ENCODE data around the gene SEC11A. TPM values are rescaled to one million over a fixed set of nuclear protein-coding genes. Genes with fewer than 3 reads are reported as not detected.
"Not testable (repeated sequence)": the region's sequence is repeated elsewhere in the genome, so short reads cannot be mapped to it uniquely, and the experiment has no call there.

The SEC11A gene
- total RNA-seq, 1 experiment from 2014 or later, result 243 TPM

DNA sequence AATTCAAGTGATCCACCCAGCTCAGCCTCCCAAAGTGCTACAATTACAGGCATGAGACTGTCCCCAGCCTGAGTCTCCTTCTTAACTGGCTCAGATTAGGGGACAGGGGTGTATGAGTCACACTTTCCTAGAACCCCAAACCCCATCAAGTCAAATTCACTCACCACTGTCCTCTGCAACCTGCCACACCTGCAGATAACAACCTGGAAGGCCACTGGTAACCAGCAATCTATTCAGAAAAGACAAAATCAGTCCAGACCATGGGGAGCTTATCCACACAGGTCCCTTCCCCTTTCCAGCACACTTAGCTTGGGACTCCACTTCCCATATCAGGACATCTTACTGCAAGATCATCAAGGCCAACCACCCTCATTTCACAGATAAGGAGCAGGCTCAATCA is 68.2 kb downstream of the SEC11A start:
- Mint-ChIP-seq H3K9me3 (ENCODE audit: low read depth, unreplicated experiment) (no peaks in the 10 kb centered on the region), H3K27me3 (ENCODE audit: unreplicated experiment) (no peaks in the 10 kb centered on the region), H3K4me1 (ENCODE audit: low read depth, unreplicated experiment) (peaks cover 16% of the 10 kb centered on the region), H3K36me3 (ENCODE audit: insufficient read depth, unreplicated experiment) (peaks cover 89% of the 10 kb centered on the region), H3K27ac (ENCODE audit: unreplicated experiment) (no peak overlapping the region), H3K4me3 (ENCODE audit: low read depth, unreplicated experiment) (no peak overlapping the region)
- no peak for DNase-seq
- CTCF ChIA-PET, result no interaction called here
- no TSS peak for BruUV-seq (replicated peaks)
- intact Hi-C loops (cut with micrococcal nuclease; ENCODE audit: unreplicated experiment), result no loop called here
- TF ChIP-seq, protein P1, sequence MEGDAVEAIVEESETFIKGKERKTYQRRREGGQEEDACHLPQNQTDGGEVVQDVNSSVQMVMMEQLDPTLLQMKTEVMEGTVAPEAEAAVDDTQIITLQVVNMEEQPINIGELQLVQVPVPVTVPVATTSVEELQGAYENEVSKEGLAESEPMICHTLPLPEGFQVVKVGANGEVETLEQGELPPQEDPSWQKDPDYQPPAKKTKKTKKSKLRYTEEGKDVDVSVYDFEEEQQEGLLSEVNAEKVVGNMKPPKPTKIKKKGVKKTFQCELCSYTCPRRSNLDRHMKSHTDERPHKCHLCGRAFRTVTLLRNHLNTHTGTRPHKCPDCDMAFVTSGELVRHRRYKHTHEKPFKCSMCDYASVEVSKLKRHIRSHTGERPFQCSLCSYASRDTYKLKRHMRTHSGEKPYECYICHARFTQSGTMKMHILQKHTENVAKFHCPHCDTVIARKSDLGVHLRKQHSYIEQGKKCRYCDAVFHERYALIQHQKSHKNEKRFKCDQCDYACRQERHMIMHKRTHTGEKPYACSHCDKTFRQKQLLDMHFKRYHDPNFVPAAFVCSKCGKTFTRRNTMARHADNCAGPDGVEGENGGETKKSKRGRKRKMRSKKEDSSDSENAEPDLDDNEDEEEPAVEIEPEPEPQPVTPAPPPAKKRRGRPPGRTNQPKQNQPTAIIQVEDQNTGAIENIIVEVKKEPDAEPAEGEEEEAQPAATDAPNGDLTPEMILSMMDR (IDR thresholded peaks at IDR 0.05; ENCODE audit: unreplicated experiment), result no peak

DNA sequence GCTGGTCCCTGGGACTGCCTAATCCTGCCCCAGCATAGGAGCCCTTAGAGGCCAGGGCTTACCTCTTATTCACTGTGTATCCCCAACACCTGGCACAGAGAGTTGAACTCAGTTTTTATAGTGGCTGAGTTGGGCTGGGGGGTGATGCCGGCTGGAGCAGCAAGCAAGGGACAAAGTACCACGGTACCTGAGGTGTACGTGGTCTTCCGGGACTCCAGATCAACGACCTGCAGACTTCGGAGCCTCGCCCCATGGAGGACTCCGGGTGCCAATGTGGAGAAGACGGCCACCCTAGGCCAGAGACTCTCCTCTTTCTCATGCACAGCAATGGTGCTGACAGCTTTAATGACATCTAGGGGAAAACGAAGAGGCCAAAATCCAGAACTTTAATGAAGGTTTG is 69.9 kb downstream of the SEC11A start:
- TF ChIP-seq, protein P1 (IDR thresholded peaks at IDR 0.05; ENCODE audit: unreplicated experiment), result no peak
- intact Hi-C loops (cut with micrococcal nuclease; ENCODE audit: unreplicated experiment), result no loop called here
- no peak overlapping the region for H3K4me3 Mint-ChIP-seq (ENCODE audit: low read depth, unreplicated experiment)
- CTCF ChIA-PET, result no interaction called here
- no peak for DNase-seq
- H3K36me3 Mint-ChIP-seq (ENCODE audit: insufficient read depth, unreplicated experiment), result peaks cover 79% of the 10 kb centered on the region
- H3K27me3 Mint-ChIP-seq (ENCODE audit: unreplicated experiment), result no peaks in the 10 kb centered on the region
- BruUV-seq (replicated peaks), result no TSS peak
- no peak overlapping the region for H3K27ac Mint-ChIP-seq (ENCODE audit: unreplicated experiment)
- H3K4me1 Mint-ChIP-seq (ENCODE audit: low read depth, unreplicated experiment), result no peaks in the 10 kb centered on the region
- H3K9me3 Mint-ChIP-seq (ENCODE audit: low read depth, unreplicated experiment), result no peaks in the 10 kb centered on the region

DNA sequence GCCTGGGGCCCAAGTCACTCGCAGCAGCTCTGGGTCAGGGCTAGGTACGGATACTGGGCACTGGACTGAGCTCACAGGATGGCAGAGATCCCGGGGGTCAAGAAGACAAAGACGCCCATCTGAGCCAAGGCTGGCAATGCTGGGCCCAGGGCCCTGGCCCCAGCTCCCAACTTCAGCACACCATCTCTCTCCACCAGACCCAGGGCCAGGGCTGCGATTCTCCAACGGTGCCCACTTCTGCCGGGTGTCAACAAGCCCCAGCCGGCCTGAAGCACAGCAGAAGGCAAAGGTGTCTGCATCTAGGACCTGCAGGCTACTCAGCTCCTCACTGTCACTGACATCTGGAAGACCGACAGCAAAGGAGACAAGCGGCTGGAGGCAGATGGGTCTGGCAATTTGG is 70.4 kb downstream of the SEC11A start:
- no peak for DNase-seq
- Mint-ChIP-seq H3K4me1 (ENCODE audit: low read depth, unreplicated experiment) (no peaks in the 10 kb centered on the region), H3K27ac (ENCODE audit: unreplicated experiment) (no peak overlapping the region), H3K36me3 (ENCODE audit: insufficient read depth, unreplicated experiment) (peaks cover 80% of the 10 kb centered on the region), H3K9me3 (ENCODE audit: low read depth, unreplicated experiment) (no peaks in the 10 kb centered on the region), H3K4me3 (ENCODE audit: low read depth, unreplicated experiment) (no peak overlapping the region), H3K27me3 (ENCODE audit: unreplicated experiment) (no peaks in the 10 kb centered on the region)
- no TSS peak for BruUV-seq (replicated peaks)
- CTCF ChIA-PET, result no interaction called here
- TF ChIP-seq, protein P1 (IDR thresholded peaks at IDR 0.05; ENCODE audit: unreplicated experiment), result no peak
- intact Hi-C loops (cut with micrococcal nuclease; ENCODE audit: unreplicated experiment), result no loop called here

DNA sequence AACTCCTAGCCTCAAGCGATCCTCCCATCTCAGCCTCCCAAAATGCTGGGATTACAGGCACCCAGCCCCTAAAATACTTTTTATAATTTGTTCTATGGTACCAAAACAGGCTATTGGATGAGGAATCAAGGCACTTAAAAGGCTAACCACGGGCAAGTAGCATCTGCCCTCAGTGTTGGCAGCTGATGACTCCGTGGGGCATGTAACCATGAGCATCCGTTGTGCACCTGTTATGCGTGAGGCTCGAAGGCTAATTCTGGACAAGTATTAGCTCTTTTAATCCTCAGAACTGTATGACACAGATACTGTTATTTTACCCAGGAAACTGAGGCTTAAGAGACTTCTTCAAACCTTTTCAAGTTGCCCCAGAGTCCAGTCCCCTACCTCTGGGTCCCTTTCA is 72.1 kb downstream of the SEC11A start:
- BruUV-seq (replicated peaks), result no TSS peak
- Mint-ChIP-seq H3K36me3 (ENCODE audit: insufficient read depth, unreplicated experiment) (peaks cover 78% of the 10 kb centered on the region), H3K4me3 (ENCODE audit: low read depth, unreplicated experiment) (no peak overlapping the region), H3K27ac (ENCODE audit: unreplicated experiment) (no peak overlapping the region), H3K4me1 (ENCODE audit: low read depth, unreplicated experiment) (no peaks in the 10 kb centered on the region), H3K9me3 (ENCODE audit: low read depth, unreplicated experiment) (no peaks in the 10 kb centered on the region), H3K27me3 (ENCODE audit: unreplicated experiment) (no peaks in the 10 kb centered on the region)
- DNase-seq, result no peak
- intact Hi-C loops (cut with micrococcal nuclease; ENCODE audit: unreplicated experiment), result no loop called here
- CTCF ChIA-PET, result interaction anchor here (0.6 to 0.7 kb wide), 2 partner anchors 10 to 32 kb away, joined by 3 to 4 read pairs; no protein-coding TSS in a partner anchor
- TF ChIP-seq, protein P1 (IDR thresholded peaks at IDR 0.05; ENCODE audit: unreplicated experiment), result no peak

DNA sequence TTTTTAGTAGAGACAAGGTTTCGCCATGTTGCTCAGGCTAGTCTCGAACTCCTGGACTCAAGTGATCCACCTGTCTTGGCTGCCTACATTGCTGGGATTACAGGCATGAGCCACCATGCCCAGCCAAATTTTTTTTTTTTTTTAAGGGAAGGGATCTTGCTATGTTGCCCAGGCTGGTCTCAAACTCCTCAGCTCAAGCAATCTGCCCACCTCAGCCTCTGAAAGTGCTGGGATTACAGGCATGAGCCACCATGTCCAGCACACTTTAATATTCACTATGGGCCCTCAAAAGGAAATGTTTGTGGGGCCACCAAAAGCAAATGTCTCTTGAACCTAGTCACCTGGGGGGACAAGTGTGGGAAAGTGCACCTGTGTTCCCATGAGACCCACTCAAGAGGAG is 73.3 kb downstream of the SEC11A start:
- H3K9me3 Mint-ChIP-seq (ENCODE audit: low read depth, unreplicated experiment); H3K27me3 Mint-ChIP-seq (ENCODE audit: unreplicated experiment); H3K4me3 Mint-ChIP-seq (ENCODE audit: low read depth, unreplicated experiment); H3K27ac Mint-ChIP-seq (ENCODE audit: unreplicated experiment); intact Hi-C loops (cut with micrococcal nuclease; ENCODE audit: unreplicated experiment); BruUV-seq (replicated peaks); CTCF ChIA-PET; DNase-seq; H3K4me1 Mint-ChIP-seq (ENCODE audit: low read depth, unreplicated experiment): not testable (repeated sequence)
- peaks cover 78% of the 10 kb centered on the region for H3K36me3 Mint-ChIP-seq (ENCODE audit: insufficient read depth, unreplicated experiment)

DNA sequence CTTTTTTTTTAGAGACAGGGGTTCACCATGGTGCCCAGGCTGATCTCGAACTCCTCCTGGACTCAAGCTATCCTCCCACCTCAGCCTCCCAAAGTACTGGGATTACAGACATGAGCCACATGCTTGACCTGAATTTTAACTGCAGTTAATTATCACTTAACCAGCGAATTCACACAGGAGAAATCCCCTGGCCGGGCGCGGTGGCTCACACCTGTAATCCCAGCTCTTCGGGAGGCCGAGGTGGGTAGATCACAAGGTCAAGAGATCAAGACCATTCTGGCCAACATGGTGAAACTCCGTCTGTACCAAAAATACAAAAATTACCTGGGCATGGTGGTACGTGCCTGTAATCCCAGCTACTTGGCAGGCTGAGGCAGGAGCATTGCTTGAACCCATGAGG is 74.1 kb downstream of the SEC11A start:
- CTCF ChIA-PET; H3K27ac Mint-ChIP-seq (ENCODE audit: unreplicated experiment); BruUV-seq (replicated peaks); H3K27me3 Mint-ChIP-seq (ENCODE audit: unreplicated experiment); H3K4me1 Mint-ChIP-seq (ENCODE audit: low read depth, unreplicated experiment); intact Hi-C loops (cut with micrococcal nuclease; ENCODE audit: unreplicated experiment); DNase-seq; H3K9me3 Mint-ChIP-seq (ENCODE audit: low read depth, unreplicated experiment); H3K4me3 Mint-ChIP-seq (ENCODE audit: low read depth, unreplicated experiment): not testable (repeated sequence)
- H3K36me3 Mint-ChIP-seq (ENCODE audit: insufficient read depth, unreplicated experiment), result peaks cover 72% of the 10 kb centered on the region
